Measurements from ENCODE around the gene RNF220. TPM values are rescaled to one million over a fixed set of nuclear protein-coding genes. Genes with fewer than 3 reads are reported as not detected.

Gene RNF220
- total RNA-seq, 1 experiment from 2014 or later: 128 TPM

DNA sequence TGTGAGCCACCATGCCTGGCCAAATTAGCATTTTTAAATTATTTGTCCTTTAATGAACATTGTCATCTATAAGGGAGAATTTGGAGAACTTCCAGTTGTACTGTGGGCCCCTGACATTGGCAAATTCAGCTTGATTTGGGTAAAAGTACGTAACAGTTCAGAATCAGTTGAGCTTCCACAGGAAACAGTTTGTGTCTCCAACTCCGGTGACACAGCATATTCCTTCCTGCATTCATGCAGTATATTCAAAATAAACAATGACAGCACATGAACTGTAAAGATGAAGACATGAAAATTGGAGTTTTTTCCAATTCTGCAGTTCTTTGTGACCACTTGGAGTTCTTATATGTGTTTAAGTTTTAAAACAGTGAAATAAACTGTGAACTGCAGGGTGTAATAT lies 28.2 kb downstream of the RNF220 start (continued):
- TF ChIP-seq, protein P1, sequence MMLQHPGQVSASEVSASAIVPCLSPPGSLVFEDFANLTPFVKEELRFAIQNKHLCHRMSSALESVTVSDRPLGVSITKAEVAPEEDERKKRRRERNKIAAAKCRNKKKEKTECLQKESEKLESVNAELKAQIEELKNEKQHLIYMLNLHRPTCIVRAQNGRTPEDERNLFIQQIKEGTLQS (CRISPR knock-in tag; conservative IDR thresholded peaks at IDR 0.05): no peak
- no peak for TF ChIP-seq NFYB (CRISPR knock-in tag; conservative IDR thresholded peaks at IDR 0.05; ENCODE audit: low read depth)

DNA sequence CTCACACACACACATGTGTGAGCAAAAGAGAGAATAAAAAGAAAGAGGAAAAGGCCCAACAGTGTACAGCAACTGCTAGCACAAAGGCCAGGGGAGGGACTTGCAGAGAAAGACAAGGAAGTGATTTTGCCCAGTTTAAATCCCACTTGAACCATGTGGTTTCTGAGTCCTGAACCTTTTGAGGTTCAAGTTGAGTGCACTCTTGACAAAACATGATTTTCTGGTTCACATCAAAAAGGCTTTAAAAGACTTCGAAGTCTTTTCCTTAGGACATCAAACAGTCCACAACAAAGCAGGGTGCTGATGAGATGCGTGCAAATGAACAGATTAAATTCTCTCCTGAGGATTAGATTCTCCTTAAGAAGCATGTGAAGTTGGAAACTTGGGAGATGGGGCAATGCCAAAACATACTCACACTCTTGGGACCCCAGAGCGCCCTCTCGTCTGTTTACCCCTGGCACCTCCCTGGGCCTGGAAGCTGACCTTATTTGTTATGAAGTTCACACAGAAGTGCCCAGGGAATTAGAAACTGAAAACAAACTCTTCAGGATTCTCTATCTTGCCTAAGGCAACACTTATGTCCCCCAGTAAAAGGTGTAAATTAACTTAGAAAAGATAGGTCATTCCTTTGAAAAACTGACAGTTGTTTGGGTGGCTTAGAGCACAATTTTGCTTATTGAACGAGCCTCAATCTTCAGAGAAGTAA lies 31.5 kb downstream of the RNF220 start:
- ATAC-seq: no peak
- CTCF ChIA-PET: interaction anchor here (0.7 to 4.3 kb wide), 4 partner anchors 58 to 158 kb away, joined by 3 to 23 read pairs (median 4); no protein-coding TSS in a partner anchor
- no peak overlapping the region for H3K4me3 Mint-ChIP-seq
- no peaks in the 10 kb centered on the region for H3K9me3 Mint-ChIP-seq
- POLR2A ChIA-PET: no interaction called here
- peaks cover 6% of the 10 kb centered on the region; the same call in 1 of the 2 replicates for H3K36me3 Mint-ChIP-seq
- no peak for DNase-seq (ENCODE audit: low spot score)
- H3K4me1 Mint-ChIP-seq: peaks cover 39% of the 10 kb centered on the region
- H3K27ac Mint-ChIP-seq: peak overlapping the region; percentile 44; the same call in 1 of the 2 replicates
- no peaks in the 10 kb centered on the region for H3K27me3 Mint-ChIP-seq (ENCODE audit: low read depth)
- TF ChIP-seq NR1H2 (CRISPR knock-in tag; IDR thresholded peaks at IDR 0.05) (no peak), JAZF1 (CRISPR knock-in tag; IDR thresholded peaks at IDR 0.05) (no peak), FOXK1 (CRISPR knock-in tag; IDR thresholded peaks at IDR 0.05) (no peak), ZNF671 (CRISPR knock-in tag; IDR thresholded peaks at IDR 0.05) (no peak), TCF7 (CRISPR knock-in tag; IDR thresholded peaks at IDR 0.05; ENCODE audit: low read depth) (no peak), NFE2L1 (CRISPR knock-in tag; IDR thresholded peaks at IDR 0.05) (no peak), CREM (CRISPR knock-in tag; IDR thresholded peaks at IDR 0.05) (no peak), ZNF416 (CRISPR knock-in tag; IDR thresholded peaks at IDR 0.05) (no peak), RORB (CRISPR knock-in tag; IDR thresholded peaks at IDR 0.05) (no peak)
- TF ChIP-seq, protein P2, sequence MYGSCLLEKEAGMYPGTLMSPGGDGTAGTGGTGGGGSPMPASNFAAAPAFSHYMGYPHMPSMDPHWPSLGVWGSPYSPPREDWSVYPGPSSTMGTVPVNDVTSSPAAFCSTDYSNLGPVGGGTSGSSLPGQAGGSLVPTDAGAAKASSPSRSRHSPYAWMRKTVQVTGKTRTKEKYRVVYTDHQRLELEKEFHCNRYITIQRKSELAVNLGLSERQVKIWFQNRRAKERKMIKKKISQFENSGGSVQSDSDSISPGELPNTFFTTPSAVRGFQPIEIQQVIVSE (CRISPR knock-in tag; IDR thresholded peaks at IDR 0.05; ENCODE audit: borderline replicate concordance): no peak
- TF ChIP-seq, protein P3, sequence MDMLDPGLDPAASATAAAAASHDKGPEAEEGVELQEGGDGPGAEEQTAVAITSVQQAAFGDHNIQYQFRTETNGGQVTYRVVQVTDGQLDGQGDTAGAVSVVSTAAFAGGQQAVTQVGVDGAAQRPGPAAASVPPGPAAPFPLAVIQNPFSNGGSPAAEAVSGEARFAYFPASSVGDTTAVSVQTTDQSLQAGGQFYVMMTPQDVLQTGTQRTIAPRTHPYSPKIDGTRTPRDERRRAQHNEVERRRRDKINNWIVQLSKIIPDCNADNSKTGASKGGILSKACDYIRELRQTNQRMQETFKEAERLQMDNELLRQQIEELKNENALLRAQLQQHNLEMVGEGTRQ (CRISPR knock-in tag; IDR thresholded peaks at IDR 0.05): no peak
- TF ChIP-seq, protein P4, sequence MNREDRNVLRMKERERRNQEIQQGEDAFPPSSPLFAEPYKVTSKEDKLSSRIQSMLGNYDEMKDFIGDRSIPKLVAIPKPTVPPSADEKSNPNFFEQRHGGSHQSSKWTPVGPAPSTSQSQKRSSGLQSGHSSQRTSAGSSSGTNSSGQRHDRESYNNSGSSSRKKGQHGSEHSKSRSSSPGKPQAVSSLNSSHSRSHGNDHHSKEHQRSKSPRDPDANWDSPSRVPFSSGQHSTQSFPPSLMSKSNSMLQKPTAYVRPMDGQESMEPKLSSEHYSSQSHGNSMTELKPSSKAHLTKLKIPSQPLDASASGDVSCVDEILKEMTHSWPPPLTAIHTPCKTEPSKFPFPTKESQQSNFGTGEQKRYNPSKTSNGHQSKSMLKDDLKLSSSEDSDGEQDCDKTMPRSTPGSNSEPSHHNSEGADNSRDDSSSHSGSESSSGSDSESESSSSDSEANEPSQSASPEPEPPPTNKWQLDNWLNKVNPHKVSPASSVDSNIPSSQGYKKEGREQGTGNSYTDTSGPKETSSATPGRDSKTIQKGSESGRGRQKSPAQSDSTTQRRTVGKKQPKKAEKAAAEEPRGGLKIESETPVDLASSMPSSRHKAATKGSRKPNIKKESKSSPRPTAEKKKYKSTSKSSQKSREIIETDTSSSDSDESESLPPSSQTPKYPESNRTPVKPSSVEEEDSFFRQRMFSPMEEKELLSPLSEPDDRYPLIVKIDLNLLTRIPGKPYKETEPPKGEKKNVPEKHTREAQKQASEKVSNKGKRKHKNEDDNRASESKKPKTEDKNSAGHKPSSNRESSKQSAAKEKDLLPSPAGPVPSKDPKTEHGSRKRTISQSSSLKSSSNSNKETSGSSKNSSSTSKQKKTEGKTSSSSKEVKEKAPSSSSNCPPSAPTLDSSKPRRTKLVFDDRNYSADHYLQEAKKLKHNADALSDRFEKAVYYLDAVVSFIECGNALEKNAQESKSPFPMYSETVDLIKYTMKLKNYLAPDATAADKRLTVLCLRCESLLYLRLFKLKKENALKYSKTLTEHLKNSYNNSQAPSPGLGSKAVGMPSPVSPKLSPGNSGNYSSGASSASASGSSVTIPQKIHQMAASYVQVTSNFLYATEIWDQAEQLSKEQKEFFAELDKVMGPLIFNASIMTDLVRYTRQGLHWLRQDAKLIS (CRISPR knock-in tag; IDR thresholded peaks at IDR 0.05; ENCODE audit: borderline replicate concordance): no peak
- TF ChIP-seq, protein P5, sequence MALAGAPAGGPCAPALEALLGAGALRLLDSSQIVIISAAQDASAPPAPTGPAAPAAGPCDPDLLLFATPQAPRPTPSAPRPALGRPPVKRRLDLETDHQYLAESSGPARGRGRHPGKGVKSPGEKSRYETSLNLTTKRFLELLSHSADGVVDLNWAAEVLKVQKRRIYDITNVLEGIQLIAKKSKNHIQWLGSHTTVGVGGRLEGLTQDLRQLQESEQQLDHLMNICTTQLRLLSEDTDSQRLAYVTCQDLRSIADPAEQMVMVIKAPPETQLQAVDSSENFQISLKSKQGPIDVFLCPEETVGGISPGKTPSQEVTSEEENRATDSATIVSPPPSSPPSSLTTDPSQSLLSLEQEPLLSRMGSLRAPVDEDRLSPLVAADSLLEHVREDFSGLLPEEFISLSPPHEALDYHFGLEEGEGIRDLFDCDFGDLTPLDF (CRISPR knock-in tag; IDR thresholded peaks at IDR 0.05): no peak
- TF ChIP-seq, protein P6, sequence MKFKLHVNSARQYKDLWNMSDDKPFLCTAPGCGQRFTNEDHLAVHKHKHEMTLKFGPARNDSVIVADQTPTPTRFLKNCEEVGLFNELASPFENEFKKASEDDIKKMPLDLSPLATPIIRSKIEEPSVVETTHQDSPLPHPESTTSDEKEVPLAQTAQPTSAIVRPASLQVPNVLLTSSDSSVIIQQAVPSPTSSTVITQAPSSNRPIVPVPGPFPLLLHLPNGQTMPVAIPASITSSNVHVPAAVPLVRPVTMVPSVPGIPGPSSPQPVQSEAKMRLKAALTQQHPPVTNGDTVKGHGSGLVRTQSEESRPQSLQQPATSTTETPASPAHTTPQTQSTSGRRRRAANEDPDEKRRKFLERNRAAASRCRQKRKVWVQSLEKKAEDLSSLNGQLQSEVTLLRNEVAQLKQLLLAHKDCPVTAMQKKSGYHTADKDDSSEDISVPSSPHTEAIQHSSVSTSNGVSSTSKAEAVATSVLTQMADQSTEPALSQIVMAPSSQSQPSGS (CRISPR knock-in tag; IDR thresholded peaks at IDR 0.05; ENCODE audit: borderline replicate concordance, low read depth): no peak
- TF ChIP-seq, protein P7, sequence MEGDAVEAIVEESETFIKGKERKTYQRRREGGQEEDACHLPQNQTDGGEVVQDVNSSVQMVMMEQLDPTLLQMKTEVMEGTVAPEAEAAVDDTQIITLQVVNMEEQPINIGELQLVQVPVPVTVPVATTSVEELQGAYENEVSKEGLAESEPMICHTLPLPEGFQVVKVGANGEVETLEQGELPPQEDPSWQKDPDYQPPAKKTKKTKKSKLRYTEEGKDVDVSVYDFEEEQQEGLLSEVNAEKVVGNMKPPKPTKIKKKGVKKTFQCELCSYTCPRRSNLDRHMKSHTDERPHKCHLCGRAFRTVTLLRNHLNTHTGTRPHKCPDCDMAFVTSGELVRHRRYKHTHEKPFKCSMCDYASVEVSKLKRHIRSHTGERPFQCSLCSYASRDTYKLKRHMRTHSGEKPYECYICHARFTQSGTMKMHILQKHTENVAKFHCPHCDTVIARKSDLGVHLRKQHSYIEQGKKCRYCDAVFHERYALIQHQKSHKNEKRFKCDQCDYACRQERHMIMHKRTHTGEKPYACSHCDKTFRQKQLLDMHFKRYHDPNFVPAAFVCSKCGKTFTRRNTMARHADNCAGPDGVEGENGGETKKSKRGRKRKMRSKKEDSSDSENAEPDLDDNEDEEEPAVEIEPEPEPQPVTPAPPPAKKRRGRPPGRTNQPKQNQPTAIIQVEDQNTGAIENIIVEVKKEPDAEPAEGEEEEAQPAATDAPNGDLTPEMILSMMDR (IDR thresholded peaks at IDR 0.05): no peak
- TF ChIP-seq, protein P8, sequence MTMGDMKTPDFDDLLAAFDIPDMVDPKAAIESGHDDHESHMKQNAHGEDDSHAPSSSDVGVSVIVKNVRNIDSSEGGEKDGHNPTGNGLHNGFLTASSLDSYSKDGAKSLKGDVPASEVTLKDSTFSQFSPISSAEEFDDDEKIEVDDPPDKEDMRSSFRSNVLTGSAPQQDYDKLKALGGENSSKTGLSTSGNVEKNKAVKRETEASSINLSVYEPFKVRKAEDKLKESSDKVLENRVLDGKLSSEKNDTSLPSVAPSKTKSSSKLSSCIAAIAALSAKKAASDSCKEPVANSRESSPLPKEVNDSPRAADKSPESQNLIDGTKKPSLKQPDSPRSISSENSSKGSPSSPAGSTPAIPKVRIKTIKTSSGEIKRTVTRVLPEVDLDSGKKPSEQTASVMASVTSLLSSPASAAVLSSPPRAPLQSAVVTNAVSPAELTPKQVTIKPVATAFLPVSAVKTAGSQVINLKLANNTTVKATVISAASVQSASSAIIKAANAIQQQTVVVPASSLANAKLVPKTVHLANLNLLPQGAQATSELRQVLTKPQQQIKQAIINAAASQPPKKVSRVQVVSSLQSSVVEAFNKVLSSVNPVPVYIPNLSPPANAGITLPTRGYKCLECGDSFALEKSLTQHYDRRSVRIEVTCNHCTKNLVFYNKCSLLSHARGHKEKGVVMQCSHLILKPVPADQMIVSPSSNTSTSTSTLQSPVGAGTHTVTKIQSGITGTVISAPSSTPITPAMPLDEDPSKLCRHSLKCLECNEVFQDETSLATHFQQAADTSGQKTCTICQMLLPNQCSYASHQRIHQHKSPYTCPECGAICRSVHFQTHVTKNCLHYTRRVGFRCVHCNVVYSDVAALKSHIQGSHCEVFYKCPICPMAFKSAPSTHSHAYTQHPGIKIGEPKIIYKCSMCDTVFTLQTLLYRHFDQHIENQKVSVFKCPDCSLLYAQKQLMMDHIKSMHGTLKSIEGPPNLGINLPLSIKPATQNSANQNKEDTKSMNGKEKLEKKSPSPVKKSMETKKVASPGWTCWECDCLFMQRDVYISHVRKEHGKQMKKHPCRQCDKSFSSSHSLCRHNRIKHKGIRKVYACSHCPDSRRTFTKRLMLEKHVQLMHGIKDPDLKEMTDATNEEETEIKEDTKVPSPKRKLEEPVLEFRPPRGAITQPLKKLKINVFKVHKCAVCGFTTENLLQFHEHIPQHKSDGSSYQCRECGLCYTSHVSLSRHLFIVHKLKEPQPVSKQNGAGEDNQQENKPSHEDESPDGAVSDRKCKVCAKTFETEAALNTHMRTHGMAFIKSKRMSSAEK (CRISPR knock-in tag; IDR thresholded peaks at IDR 0.05; ENCODE audit: borderline replicate concordance): no peak

All from WTC11 (cell line).